Measurements from ENCODE around the gene SEMA4D. TPM values are rescaled to one million over a fixed set of nuclear protein-coding genes. Genes with fewer than 3 reads are reported as not detected.

The SEMA4D gene
- total RNA-seq, 3 donors from 2014 or later, result 20.9 to 26.9 (median 23.1) TPM

DNA sequence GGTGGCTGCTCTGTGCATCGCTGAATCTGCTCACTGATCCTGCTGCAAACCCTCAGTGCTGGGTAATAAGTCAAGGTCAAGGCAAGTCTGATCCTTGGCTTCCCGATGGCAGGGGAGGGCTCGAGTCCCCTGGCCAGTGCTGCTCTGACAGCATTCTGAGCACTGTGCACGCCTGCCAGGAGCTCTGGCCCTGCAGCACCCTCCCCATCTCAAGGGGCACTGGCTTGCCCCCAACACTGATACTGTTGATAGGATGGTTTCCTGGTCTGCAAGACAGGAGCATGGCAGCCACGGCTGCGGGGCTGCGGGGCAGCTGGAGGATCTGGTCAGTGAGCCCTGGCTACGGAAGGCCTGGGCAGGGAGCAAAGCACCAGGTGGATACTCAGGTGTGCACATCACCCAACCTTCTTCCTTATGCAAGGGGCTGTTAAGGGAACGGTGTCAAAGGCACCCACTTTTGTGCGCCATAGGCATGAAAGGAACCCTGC lies 107.8 kb downstream of the SEMA4D start:
- no peaks in the 10 kb centered on the region for H3K36me3 ChIP-seq (ENCODE audit: low read depth)
- TF ChIP-seq, protein P1, sequence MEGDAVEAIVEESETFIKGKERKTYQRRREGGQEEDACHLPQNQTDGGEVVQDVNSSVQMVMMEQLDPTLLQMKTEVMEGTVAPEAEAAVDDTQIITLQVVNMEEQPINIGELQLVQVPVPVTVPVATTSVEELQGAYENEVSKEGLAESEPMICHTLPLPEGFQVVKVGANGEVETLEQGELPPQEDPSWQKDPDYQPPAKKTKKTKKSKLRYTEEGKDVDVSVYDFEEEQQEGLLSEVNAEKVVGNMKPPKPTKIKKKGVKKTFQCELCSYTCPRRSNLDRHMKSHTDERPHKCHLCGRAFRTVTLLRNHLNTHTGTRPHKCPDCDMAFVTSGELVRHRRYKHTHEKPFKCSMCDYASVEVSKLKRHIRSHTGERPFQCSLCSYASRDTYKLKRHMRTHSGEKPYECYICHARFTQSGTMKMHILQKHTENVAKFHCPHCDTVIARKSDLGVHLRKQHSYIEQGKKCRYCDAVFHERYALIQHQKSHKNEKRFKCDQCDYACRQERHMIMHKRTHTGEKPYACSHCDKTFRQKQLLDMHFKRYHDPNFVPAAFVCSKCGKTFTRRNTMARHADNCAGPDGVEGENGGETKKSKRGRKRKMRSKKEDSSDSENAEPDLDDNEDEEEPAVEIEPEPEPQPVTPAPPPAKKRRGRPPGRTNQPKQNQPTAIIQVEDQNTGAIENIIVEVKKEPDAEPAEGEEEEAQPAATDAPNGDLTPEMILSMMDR (IDR thresholded peaks at IDR 0.05), result no peak

DNA sequence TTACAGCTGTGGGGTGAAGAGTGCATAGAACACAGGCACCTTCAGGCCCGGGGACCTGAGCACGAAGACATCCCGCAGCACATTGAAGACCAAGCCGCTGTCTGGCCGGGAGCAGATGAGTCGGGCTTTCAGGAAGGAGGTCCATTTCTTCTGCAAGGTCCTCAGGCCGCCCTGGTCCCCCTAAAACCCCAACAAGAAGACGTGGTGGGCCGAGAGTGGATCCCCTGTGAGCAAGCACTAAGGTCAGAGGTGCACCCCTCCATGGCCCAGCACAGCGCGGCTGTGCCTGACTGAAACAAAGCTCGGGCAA lies 109.1 kb downstream of the SEMA4D start:
- Histone ChIP-seq H3K36me3 (ENCODE audit: low read depth) (no peaks in the 10 kb centered on the region), H3K4me1 (ENCODE audit: low read depth) (no peaks in the 10 kb centered on the region), H3K4me3 (no peak overlapping the region), H3K9me3 (no peaks in the 10 kb centered on the region)
- ATAC-seq (no peak), DNase-seq (no peak)
- TF ChIP-seq, protein P1 (IDR thresholded peaks at IDR 0.05), result no peak
- intact Hi-C loops (cut with DNase I, micrococcal nuclease), result no loop called here

More for the DNA sequence above, 107.8 kb downstream of the SEMA4D start:
- intact Hi-C loops (cut with DNase I, micrococcal nuclease), result no loop called here
- Histone ChIP-seq H3K9me3 (no peaks in the 10 kb centered on the region), H3K4me3 (no peak overlapping the region), H3K4me1 (ENCODE audit: low read depth) (no peaks in the 10 kb centered on the region)
- DNase-seq (no peak), ATAC-seq (no peak)

DNA sequence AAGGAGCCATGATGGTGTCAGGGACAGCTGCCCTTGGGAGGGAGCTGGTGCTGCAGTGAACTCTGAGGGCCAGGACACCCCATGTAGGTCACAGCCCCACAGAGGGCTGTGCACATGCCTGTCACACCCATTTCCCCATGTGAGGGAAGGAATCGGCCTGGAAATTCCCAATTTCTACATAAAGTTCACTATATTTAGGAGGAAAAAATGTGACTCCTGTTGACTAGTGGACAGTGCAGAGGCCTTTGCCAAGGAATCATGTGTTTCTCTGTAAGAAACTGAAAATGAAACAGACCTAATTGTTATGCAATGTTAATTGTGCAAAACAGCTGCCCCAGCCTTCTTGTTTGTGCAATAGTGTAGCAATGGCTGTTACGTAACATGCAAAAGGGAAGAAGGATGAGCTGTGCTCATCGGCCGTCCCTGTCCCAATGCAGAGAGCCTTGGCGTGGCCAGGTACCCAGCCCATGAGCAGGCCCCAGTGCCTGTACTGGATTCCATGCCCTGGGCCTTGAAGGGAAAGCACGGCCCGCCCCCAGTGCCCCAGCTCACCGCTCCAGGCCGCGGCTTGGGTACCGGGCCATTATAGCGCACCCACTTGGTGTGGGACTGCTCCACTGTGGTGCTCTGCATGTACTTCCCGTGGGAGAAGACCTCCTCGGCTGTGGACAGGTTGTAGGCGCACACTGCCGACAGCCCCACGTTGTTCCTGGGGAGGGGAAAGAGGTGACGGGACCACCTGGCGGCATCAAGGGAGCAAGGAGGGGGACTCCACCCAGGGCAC lies 109.6 kb downstream of the SEMA4D start:
- Histone ChIP-seq H3K4me1 (ENCODE audit: low read depth) (no peaks in the 10 kb centered on the region), H3K9me3 (no peaks in the 10 kb centered on the region), H3K36me3 (ENCODE audit: low read depth) (no peaks in the 10 kb centered on the region), H3K4me3 (no peak overlapping the region)
- TF ChIP-seq, protein P1 (IDR thresholded peaks at IDR 0.05), result no peak
- DNase-seq (peak in 1 of 3 donors; percentile 51), ATAC-seq (peak; percentile 75)
- intact Hi-C loops (cut with DNase I, micrococcal nuclease), result no loop called here

DNA sequence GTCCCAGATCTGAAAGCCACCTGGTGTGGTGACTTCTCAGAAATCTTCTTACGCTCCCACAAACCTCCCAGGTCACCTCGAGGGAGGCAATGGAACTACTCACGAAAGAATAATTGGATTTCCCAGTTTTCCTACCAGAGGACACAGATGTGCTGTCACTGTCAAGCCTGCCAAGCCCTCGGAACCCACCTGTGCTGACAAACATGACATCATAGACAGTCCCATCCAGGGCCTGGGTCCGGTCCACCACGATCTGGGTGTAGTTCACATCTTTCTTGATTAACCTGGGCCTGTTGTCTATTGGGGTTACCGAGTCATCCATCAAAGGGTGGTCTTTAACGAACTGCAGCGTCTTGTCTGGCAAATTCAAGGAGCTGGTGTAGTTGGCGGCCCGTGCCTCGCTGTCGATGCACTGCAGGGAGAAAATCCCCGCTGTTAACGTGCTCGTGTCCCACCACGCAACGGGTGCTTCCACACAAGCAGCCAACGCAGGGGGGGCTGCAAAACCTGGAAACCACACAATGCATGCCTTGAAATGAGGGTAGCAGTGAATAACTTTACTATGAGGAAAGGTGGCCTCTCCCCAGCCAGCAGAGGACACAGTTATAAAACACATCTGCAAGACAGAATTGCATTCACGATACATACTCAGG lies 110.6 kb downstream of the SEMA4D start:
- H3K4me3 ChIP-seq, result no peak overlapping the region
- no peaks in the 10 kb centered on the region for H3K36me3 ChIP-seq (ENCODE audit: low read depth)
- ATAC-seq (no peak), DNase-seq (no peak)
- TF ChIP-seq, protein P1 (IDR thresholded peaks at IDR 0.05), result no peak
- no peaks in the 10 kb centered on the region for H3K9me3 ChIP-seq
- intact Hi-C loops (cut with DNase I, micrococcal nuclease), result no loop called here
- H3K4me1 ChIP-seq (ENCODE audit: low read depth), result no peaks in the 10 kb centered on the region

DNA sequence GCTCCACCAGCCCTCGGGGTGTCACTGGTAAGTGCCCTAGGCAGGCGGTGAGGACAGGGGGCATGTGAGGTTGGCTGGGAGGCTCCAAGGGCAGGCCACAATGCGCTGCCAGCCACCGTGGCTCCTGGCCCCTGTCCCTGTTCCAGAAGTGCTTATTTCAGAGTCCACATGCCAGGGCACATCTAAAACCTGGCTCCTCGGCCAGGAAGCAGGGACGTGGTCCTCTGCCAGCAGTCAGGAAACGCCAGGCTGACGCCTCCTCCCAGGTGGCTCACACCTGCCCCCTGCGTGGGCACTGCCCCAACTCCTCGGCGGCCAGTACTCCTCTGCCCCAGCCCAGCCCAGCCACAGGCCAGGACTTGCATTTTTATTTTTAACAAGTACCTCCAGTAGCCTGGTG lies 111.1 kb downstream of the SEMA4D start:
- H3K4me3 ChIP-seq, result no peak overlapping the region
- intact Hi-C loops (cut with DNase I, micrococcal nuclease), result no loop called here
- H3K36me3 ChIP-seq (ENCODE audit: low read depth), result no peaks in the 10 kb centered on the region
- TF ChIP-seq, protein P1 (IDR thresholded peaks at IDR 0.05), result no peak
- H3K4me1 ChIP-seq (ENCODE audit: low read depth), result no peaks in the 10 kb centered on the region
- no peak for ATAC-seq
- no peaks in the 10 kb centered on the region for H3K9me3 ChIP-seq
- DNase-seq, result no peak

All from mucosa of descending colon (tissue), 3 donors.